GM13976 (cell line): ENCODE data around the gene DNPH1.

Source experiments
- DNase-seq: peaks from one replicate; pipeline ENCODE4 v3.0.0; 2012; ENCODE audit warnings: low spot score
- in situ Hi-C: fragments of 300-500 bp; cut with MboI; formaldehyde crosslinking; loops from one replicate; pipeline ENCODE4 v1.12.0; 2022; ENCODE audit warnings: low sequenced_read_pairs, mixed read lengths, inconsistent platforms; ENCODE audit not compliant: unreplicated experiment
- TF ChIP-seq, protein P1 (sequence below): IDR thresholded peaks from 2 replicates; pipeline ENCODE4 v1.5.1; 2012; ENCODE audit warnings: borderline replicate concordance, mild to moderate bottlenecking; ENCODE audit not compliant: insufficient read depth; ENCODE audit errors: extremely low read depth, missing control alignments, control extremely low read depth

Gene DNPH1

GRCh38 chr6:43186019-43186418 is 43.3 kb downstream of the DNPH1 start:
- in situ Hi-C loops = no loop called here
- DNase-seq = no peak
- TF ChIP-seq, protein P1, sequence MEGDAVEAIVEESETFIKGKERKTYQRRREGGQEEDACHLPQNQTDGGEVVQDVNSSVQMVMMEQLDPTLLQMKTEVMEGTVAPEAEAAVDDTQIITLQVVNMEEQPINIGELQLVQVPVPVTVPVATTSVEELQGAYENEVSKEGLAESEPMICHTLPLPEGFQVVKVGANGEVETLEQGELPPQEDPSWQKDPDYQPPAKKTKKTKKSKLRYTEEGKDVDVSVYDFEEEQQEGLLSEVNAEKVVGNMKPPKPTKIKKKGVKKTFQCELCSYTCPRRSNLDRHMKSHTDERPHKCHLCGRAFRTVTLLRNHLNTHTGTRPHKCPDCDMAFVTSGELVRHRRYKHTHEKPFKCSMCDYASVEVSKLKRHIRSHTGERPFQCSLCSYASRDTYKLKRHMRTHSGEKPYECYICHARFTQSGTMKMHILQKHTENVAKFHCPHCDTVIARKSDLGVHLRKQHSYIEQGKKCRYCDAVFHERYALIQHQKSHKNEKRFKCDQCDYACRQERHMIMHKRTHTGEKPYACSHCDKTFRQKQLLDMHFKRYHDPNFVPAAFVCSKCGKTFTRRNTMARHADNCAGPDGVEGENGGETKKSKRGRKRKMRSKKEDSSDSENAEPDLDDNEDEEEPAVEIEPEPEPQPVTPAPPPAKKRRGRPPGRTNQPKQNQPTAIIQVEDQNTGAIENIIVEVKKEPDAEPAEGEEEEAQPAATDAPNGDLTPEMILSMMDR = no peak

DNA sequence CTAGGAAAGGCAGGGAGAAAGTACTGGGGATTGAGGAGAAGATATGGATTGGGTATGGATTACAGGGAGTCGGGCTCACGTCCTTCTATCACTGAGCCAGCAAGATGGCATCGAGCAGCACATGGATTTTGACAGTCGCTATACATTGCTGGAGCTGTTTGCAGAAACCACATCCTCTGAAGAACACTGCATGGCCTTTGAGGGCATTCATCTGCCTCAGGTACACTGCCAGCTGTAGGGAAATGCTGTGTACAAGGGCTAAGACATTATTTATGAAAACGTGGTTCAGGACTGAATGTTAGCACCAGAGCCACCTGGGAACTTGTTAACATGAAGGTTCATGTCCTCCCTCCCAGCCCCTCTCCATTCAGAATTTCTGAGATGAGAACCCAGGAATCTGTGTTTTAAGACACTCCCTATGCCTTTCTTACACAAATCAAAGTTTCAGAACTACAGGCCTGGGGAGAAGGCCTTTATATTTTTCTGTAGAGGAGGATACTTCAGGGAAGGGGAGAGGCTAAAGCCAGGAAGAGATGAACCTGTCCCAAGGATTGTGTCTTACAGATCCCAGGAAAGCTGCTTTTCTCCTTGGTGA is 43.8 kb downstream of the DNPH1 start:
- in situ Hi-C loops = no loop called here
- no peak for DNase-seq
- TF ChIP-seq, protein P1 = no peak

DNA sequence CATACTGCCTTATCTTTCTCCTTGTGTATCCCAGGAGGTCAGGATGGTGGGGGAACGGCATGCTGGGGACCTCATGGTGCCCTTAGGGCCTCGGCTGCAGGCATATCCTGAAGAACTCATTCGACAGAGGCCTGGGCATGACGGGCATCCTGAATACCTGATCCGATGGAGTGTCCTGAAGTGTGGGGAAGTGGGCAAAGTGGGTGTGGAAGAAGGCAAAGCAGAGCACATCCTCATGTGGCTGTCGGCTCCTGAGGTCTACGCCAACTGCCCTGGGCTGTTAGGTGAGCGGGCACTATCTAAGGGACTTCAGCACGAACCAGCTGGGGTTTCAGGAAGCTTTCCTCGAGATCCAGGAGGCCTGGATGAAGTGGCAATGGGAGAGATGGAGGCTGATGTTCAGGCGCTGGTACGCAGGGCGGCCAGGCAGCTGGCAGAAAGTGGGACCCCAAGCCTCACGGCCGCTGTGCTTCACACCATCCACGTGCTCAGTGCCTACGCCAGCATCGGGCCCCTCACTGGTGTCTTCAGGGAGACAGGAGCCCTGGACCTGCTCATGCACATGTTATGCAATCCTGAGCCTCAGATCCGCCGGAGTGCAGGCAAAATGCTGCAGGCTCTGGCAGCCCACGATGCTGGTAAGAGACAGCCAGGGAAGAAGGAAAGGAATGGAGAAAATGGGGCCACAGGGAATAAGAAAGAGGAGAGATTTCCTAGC is 44.9 kb downstream of the DNPH1 start:
- no peak for DNase-seq
- TF ChIP-seq, protein P1 = no peak
- in situ Hi-C loops = no loop called here

GRCh38 chr6:43183441-43183840 is 45.8 kb downstream of the DNPH1 start:
- no peak for DNase-seq
- in situ Hi-C loops = no loop called here

DNA sequence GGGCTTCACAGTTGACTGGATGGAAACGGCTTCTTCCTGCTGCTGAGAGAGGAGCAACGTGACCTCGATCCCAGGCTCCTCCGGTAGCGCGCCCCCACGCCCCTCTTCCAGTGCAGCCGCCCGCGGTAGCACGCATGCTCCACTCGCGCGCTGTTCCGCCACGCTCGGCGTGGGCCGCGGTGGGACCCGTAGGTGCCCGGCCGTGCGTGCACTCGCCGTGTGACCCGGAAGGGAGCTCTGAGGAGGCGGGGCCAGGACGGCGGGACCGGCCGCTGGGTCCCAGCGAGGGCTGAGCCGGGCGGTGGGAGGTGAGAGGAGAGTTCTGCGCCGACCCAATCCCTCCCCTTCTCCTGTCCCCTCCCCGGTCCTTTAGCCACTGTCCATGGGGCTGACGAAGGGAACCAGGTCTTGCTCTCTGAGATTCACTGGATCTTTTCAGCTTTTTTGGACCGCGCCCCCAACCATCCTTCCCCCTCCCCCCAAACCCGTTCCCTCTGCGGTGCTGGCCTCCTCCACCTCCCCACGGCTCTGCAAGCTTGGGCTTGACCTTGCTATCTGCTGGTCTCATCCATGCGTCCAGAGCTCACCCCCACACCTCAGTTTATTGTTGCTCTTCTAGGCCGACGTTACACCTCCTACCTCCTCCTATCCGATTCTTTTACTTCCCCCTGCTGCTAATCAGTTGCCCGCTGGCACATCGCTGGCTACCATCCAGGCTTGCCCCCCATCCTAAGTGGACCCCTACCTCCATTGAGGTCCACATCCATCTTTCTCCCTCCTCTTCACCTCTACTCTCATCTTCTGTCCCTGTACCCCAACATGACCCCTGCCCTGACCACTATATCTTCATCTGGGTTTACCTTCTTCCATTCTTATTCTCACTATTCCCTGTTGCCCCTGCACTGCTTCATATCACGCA is 47.1 kb downstream of the DNPH1 start, which contains the start of gene CUL9:
Gene CUL9 (plus strand): TSS at position 255 of the 919 bp plus-strand sequence. CDS start 2,115 bp downstream, outside the sequence.
- peak; percentile 94 for DNase-seq
- TF ChIP-seq, protein P1 = peak; percentile 4

More at GRCh38 chr6:43183441-43183840, 45.8 kb downstream of the DNPH1 start:
- TF ChIP-seq, protein P1 = no peak

DNA sequence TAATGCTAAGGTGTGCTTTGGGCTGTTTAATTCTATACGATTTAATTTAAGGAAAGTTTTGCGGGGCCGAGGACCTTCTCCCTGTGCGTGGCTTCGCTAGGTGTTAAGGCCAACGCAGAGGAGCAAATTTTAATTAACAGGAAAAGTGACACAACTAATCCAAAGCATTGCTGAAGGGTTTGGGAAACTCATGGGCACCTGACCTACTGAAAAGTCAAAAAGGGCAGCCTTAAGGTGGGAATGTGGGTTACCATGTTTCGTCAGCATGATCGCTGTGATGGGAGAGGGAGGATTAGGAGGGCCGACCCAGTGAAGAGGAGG is 47.7 kb downstream of the DNPH1 start:
- in situ Hi-C loops = no loop called here
- no peak for DNase-seq
- TF ChIP-seq, protein P1 = no peak

More for the DNA sequence above, 47.1 kb downstream of the DNPH1 start, which contains the start of gene CUL9:
- in situ Hi-C loops = no loop called here
